H1 (cell line): ENCODE measurements around the gene C2orf42.

Source experiments
- CEBPB ChIP-seq: IDR thresholded peaks from 2 replicates; pipeline ENCODE4 v1.6.1; 2012; ENCODE audit warnings: low read depth, low read length
- EZH2 ChIP-seq: fragments of 200-600 bp; sonication (generic); IDR thresholded peaks from 2 replicates; pipeline ENCODE4 v1.7.1; 2012; ENCODE audit warnings: low read depth, mild to moderate bottlenecking, moderate library complexity, low read length, inconsistent platforms; ENCODE audit not compliant: severe bottlenecking
- POLR2A ChIP-seq, 2 experiments: IDR thresholded peaks; 1 replicate in 1 of 2; 2 replicates in 1 of 2; pipeline ENCODE4 v1.6.1; 2011; ENCODE audit warnings: low read depth in 2 of 2, low read length in 2 of 2, mild to moderate bottlenecking in 2 of 2; ENCODE audit errors: control extremely low read depth in 1 of 2
- POLR2AphosphoS5 ChIP-seq: IDR thresholded peaks from 2 replicates; pipeline ENCODE4 v1.6.1; 2011; ENCODE audit warnings: low read depth, low read length
- SP2 ChIP-seq: IDR thresholded peaks from 2 replicates; pipeline ENCODE4 v1.6.1; 2012; ENCODE audit warnings: mild to moderate bottlenecking, low read length, inconsistent platforms
- TCF12 ChIP-seq: IDR thresholded peaks from 2 replicates; pipeline ENCODE4 v1.6.1; 2011; ENCODE audit warnings: low read depth, mild to moderate bottlenecking, low read length
- TF ChIP-seq, protein P1 (sequence below), 3 experiments: IDR thresholded peaks; 1 replicate in 2 of 3; 2 replicates in 1 of 3; pipeline versions ENCODE4 v1.5.1 to v1.6.1; 2011; ENCODE audit warnings: low read length in 3 of 3, mild to moderate bottlenecking in 3 of 3, inconsistent platforms in 2 of 3, low read depth in 1 of 3, moderate library complexity in 1 of 3; ENCODE audit not compliant: insufficient read depth in 1 of 3; ENCODE audit errors: control extremely low read depth in 1 of 3
- TF ChIP-seq, protein P2 (sequence below): IDR thresholded peaks from 2 replicates; pipeline ENCODE4 v1.6.1; 2011; ENCODE audit warnings: low read length, improper control_type of control experiment

DNA sequence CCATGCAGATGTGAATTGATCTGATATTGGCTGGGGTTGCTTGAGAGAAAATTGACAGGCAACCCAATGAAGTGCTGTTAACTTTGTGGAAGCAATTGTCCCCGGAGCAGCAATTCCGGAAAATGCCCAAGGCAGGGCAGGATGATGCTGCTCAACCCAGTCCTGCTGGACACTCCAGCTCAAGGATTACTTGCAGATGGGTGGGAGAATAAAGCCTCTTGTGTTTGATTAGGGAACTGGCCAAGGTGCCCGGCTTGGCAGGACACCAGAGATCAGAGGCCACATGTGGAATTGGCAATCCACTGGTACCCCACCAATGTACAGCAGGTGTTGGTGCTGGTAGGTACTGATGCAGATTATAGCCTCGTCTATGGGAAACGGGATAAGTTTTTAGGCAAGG, 12.3 kb upstream of the C2orf42 start:
- no peak for TF ChIP-seq TCF12
- TF ChIP-seq, protein P1, sequence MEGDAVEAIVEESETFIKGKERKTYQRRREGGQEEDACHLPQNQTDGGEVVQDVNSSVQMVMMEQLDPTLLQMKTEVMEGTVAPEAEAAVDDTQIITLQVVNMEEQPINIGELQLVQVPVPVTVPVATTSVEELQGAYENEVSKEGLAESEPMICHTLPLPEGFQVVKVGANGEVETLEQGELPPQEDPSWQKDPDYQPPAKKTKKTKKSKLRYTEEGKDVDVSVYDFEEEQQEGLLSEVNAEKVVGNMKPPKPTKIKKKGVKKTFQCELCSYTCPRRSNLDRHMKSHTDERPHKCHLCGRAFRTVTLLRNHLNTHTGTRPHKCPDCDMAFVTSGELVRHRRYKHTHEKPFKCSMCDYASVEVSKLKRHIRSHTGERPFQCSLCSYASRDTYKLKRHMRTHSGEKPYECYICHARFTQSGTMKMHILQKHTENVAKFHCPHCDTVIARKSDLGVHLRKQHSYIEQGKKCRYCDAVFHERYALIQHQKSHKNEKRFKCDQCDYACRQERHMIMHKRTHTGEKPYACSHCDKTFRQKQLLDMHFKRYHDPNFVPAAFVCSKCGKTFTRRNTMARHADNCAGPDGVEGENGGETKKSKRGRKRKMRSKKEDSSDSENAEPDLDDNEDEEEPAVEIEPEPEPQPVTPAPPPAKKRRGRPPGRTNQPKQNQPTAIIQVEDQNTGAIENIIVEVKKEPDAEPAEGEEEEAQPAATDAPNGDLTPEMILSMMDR (IDR thresholded peaks at IDR 0.05; ENCODE audit: control extremely low read depth in 1 of 3, insufficient read depth in 1 of 3, low read depth in 1 of 3, low read length in 3 of 3), result no peak
- no peak for TF ChIP-seq POLR2A (IDR thresholded peaks at IDR 0.05; ENCODE audit: control extremely low read depth in 1 of 2, low read depth in 2 of 2, low read length in 2 of 2)
- TF ChIP-seq POLR2AphosphoS5, result no peak
- TF ChIP-seq, protein P2, sequence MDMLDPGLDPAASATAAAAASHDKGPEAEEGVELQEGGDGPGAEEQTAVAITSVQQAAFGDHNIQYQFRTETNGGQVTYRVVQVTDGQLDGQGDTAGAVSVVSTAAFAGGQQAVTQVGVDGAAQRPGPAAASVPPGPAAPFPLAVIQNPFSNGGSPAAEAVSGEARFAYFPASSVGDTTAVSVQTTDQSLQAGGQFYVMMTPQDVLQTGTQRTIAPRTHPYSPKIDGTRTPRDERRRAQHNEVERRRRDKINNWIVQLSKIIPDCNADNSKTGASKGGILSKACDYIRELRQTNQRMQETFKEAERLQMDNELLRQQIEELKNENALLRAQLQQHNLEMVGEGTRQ, result no peak
- TF ChIP-seq SP2, result no peak
- no peak for TF ChIP-seq EZH2
- TF ChIP-seq CEBPB, result no peak
